Breast epithelium (tissue), 4 donors: ENCODE data around the gene AKR1C3. TPM values are rescaled to one million over a fixed set of nuclear protein-coding genes. Genes with fewer than 3 reads are reported as not detected.
"Not testable (repeated sequence)": the region's sequence is repeated elsewhere in the genome, so short reads cannot be mapped to it uniquely, and the experiment has no call there.

Source experiments
- DNase-seq, 2 donors: peaks; one replicate each; pipeline ENCODE4 v3.0.0-alpha.2; 2019; ENCODE audit warnings: low spot score in 2 of 2
- H3K27ac ChIP-seq, 2 donors: fragments of 200-600 bp; sonication (generic) in 1 of 2; one replicate each; pipeline ENCODE4 v1.5.1; 2016 to 2019; ENCODE audit warnings: mild to moderate bottlenecking in 1 of 2
- H3K27me3 ChIP-seq, 2 donors: fragments of 200-600 bp; sonication (generic) in 1 of 2; one replicate each; pipeline versions ENCODE4 v1.5.1 to v1.6.0; 2017 to 2019; ENCODE audit warnings: control low read depth in 1 of 2, mild to moderate bottlenecking in 1 of 2
- H3K36me3 ChIP-seq: fragments of 200-600 bp; one replicate; pipeline ENCODE4 v1.5.1; 2019
- H3K4me1 ChIP-seq, 2 donors: fragments of 200-600 bp; sonication (generic); one replicate each; pipeline ENCODE4 v1.5.1; 2016 to 2019; ENCODE audit warnings: control low read depth in 1 of 2
- H3K4me3 ChIP-seq, 3 donors: fragments of 200-600 bp; sonication (generic); 1 replicate in 2 of 3; 2 replicates in 1 of 3; pipeline ENCODE4 v1.5.1; 2016 to 2019; ENCODE audit warnings: mild to moderate bottlenecking in 3 of 3, moderate library complexity in 2 of 3
- H3K9me3 ChIP-seq, 2 donors: fragments of 200-600 bp; sonication (generic) in 1 of 2; one replicate each; pipeline ENCODE4 v1.5.1; 2016 to 2019; ENCODE audit warnings: control low read depth in 1 of 2
- POLR2A ChIP-seq: fragments of 450-650 bp; IDR thresholded peaks from one replicate; pipeline ENCODE4 v1.6.1; 2016; ENCODE audit warnings: antibody characterized with exemption, mild to moderate bottlenecking, moderate library complexity
- POLR2AphosphoS5 ChIP-seq, 3 donors: sonication (generic); formaldehyde crosslinking; IDR thresholded peaks; one replicate each; pipeline ENCODE4 v1.6.1; 2017; ENCODE audit warnings: antibody characterized with exemption in 3 of 3
- intact Hi-C: fragments of 100-400 bp; cut with DNase I; formaldehyde crosslinking; loops from one replicate; pipeline ENCODE4 v1.15.1; 2023; ENCODE audit warnings: low total_unique reads
- total RNA-seq, 3 donors: library from RNA; depleted of rRNA; stranded (reverse); fragments of >200 nt; gene quantifications; one replicate each; pipeline ENCODE4 v1.1.0, GENCODE V29; 2016
- TF ChIP-seq, protein P1 (sequence below), 3 donors: fragments of 450-650 bp; IDR thresholded peaks; one replicate each; pipeline ENCODE4 v1.5.1; 2016 to 2017; ENCODE audit warnings: antibody characterized with exemption in 3 of 3, mild to moderate bottlenecking in 3 of 3, moderate library complexity in 3 of 3

The AKR1C3 gene
- total RNA-seq, 3 donors from 2014 or later, result 37.6 to 110 (median 70.8) TPM

DNA sequence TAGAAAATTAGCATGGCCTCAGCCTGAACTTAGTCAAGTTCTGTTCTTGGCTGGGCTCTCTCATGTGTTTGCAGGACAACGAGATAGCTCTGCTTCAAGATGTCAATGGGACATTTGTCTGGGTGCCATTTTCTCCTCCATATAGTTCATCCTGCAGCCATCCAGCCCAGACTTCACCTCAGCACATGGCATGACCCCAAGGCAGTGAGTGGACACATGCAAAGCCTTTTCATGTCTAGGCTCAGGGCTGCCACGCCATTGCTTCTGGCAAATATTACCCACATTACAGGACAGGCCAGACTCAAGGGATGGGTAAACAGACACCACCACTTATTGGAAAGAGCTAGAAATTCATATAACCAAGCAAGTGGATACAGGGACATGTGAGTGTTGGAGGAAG, 9.3 kb downstream of the AKR1C3 start:
- intact Hi-C loops, result no loop called here
- no peaks in the 10 kb centered on the region for H3K36me3 ChIP-seq
- H3K27me3 ChIP-seq, result no peaks in the 10 kb centered on the region
- TF ChIP-seq POLR2A, result no peak
- TF ChIP-seq, protein P1, sequence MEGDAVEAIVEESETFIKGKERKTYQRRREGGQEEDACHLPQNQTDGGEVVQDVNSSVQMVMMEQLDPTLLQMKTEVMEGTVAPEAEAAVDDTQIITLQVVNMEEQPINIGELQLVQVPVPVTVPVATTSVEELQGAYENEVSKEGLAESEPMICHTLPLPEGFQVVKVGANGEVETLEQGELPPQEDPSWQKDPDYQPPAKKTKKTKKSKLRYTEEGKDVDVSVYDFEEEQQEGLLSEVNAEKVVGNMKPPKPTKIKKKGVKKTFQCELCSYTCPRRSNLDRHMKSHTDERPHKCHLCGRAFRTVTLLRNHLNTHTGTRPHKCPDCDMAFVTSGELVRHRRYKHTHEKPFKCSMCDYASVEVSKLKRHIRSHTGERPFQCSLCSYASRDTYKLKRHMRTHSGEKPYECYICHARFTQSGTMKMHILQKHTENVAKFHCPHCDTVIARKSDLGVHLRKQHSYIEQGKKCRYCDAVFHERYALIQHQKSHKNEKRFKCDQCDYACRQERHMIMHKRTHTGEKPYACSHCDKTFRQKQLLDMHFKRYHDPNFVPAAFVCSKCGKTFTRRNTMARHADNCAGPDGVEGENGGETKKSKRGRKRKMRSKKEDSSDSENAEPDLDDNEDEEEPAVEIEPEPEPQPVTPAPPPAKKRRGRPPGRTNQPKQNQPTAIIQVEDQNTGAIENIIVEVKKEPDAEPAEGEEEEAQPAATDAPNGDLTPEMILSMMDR (IDR thresholded peaks at IDR 0.05), result no peak
- TF ChIP-seq POLR2AphosphoS5 (IDR thresholded peaks at IDR 0.05), result no peak
- no peaks in the 10 kb centered on the region for H3K9me3 ChIP-seq
- no peak for DNase-seq
- H3K4me3 ChIP-seq, result no peak overlapping the region
- H3K27ac ChIP-seq, result no peak overlapping the region
- H3K4me1 ChIP-seq, result no peaks in the 10 kb centered on the region

DNA sequence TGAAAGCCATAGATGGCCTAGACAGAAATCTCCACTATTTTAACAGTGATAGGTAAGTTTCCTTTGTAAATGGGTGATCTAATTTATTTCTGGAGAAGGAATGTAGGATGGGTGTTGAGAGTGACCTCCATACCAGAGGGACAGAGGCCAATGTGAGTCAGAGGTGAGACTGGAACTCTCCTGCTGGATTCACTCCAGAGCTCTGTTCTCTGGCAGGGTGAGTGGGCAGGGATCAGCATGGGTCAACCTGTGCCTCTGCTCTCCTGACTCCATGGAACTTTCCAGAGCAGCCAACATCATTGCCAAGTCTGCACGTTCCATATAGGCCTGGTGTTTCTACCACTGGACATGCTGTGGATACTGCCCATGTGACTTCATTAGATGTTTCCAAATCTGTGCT, 11.4 kb downstream of the AKR1C3 start:
- DNase-seq, result no peak
- Histone ChIP-seq H3K4me1 (no peaks in the 10 kb centered on the region), H3K4me3 (no peak overlapping the region), H3K36me3 (no peaks in the 10 kb centered on the region), H3K27ac (no peak overlapping the region), H3K27me3 (no peaks in the 10 kb centered on the region), H3K9me3 (no peaks in the 10 kb centered on the region)
- TF ChIP-seq, protein P1 (IDR thresholded peaks at IDR 0.05), result no peak
- intact Hi-C loops, result no loop called here

DNA sequence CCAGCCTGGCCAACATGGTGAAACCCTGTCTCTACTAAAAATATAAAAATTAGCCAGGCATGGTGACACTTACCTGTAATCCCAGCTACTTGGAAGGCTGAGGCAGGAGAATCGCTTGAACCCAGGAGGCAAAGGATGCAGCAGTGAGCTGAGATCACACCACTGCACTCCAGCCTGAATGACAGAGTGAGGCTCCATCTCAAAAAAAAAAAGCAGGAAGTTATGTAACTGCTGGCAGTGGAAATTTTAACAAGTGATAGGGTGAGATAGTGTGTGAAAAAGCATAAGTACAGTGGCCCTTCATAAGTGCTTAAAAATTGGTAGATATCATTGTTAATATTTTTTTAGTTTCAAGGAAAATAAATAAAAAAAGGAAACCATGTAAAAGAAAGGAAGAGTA, 12.3 kb downstream of the AKR1C3 start:
- TF ChIP-seq, protein P1 (IDR thresholded peaks at IDR 0.05), result no peak
- TF ChIP-seq POLR2AphosphoS5 (IDR thresholded peaks at IDR 0.05) (no peak), POLR2A (no peak)
- Histone ChIP-seq H3K4me1 (no peaks in the 10 kb centered on the region), H3K27ac (no peak overlapping the region), H3K36me3 (no peaks in the 10 kb centered on the region), H3K27me3 (no peaks in the 10 kb centered on the region), H3K9me3 (no peaks in the 10 kb centered on the region), H3K4me3 (no peak overlapping the region)
- no peak for DNase-seq
- intact Hi-C loops, result no loop called here

DNA sequence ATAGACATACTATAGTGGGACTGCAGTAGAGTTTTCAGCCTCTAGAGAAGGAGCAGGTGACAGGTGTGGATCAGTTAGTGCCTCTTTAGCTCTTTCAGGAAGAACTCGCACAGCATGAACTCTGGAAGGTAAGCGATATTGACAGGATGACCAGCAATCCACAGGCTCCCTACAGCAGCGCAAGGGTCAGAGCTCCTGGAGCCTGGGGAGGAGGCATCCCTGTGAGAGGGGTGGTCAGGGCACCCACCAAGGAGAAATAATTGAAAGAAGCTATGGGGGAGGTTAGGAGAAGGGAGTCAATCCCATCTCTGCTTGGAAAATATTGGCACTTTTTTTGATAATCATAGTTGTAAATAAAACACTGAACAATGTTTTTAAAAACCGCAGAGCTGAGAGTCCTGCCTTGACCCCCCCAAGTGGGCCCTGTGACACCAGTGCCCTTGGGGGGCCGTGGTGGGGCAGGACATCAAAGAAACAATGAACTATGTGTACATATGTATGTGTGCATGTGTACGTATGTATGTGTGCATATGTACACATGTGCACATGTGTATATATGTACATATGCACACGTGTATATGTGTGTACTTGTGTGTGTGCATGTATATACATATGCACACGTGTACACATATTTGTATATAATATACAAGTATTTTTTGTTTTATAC, 13.8 kb downstream of the AKR1C3 start:
- Histone ChIP-seq H3K36me3 (no peaks in the 10 kb centered on the region), H3K27ac (no peak overlapping the region)

DNA sequence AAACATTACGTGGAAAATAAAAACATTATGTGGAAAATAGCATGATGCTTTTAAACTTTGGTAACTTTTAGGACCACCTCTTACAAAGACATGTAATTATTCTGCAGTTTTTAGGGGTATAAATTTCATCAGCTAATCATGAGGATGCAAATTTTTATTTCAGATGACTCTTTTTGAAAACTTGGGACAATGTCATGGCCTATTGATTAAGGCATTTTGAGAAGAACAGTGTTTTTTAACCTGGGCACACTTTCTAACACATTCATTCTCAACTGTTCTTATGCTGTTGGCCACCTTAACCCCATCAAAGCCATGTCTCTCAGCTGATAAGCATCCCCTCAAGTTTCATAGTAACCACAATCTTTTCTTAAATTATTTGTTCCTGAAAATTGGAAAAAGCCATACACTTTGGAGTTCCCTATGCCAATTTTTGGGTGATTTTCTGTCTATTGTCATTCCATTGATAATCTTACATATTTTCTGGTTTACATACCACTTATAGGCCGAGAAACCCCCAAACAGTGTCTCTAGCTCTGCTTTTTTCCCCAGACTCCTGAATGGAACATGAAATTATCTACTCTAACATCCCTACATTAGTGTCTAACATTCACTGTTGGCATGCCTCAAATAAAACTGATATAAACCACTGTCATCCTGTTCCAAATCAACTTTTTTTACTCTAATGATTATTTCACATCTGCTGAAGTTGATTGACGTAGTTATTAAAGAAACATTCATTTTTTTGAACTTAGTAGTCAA, 14.6 kb downstream of the AKR1C3 start:
- Histone ChIP-seq H3K9me3 (no peaks in the 10 kb centered on the region), H3K27ac (no peak overlapping the region), H3K36me3 (no peaks in the 10 kb centered on the region), H3K4me3 (no peak overlapping the region), H3K4me1 (no peaks in the 10 kb centered on the region), H3K27me3 (no peaks in the 10 kb centered on the region)
- TF ChIP-seq POLR2A (no peak), POLR2AphosphoS5 (IDR thresholded peaks at IDR 0.05) (no peak)
- TF ChIP-seq, protein P1 (IDR thresholded peaks at IDR 0.05), result no peak
- intact Hi-C loops, result no loop called here
- no peak for DNase-seq

More for the DNA sequence above, 13.8 kb downstream of the AKR1C3 start:
- H3K9me3 ChIP-seq, result no peaks in the 10 kb centered on the region
- TF ChIP-seq POLR2A (no peak), POLR2AphosphoS5 (IDR thresholded peaks at IDR 0.05) (no peak)
- TF ChIP-seq, protein P1 (IDR thresholded peaks at IDR 0.05), result no peak
- no peaks in the 10 kb centered on the region for H3K4me1 ChIP-seq
- intact Hi-C loops, result no loop called here
- H3K4me3 ChIP-seq, result no peak overlapping the region
- no peaks in the 10 kb centered on the region for H3K27me3 ChIP-seq
- no peak for DNase-seq

DNA sequence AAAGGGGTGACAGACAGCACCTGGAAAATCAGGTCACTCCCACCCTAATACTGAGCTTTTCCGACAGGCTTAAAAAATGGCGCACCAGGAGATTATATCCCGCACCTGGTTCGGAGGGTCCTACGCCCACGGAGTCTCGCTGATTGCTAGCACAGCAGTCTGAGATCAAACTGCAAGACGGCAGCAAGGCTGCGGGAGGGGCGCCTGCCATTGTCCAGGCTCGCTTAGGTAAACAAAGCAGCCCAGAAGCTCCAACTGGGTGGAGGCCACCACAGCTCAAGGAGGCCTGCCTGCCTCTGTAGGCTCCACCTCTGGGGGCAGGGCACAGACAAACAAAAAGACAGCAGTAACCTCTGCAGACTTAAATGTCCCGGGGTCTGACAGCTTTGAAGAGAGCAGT, 15.6 kb downstream of the AKR1C3 start:
- DNase-seq, H3K4me3 ChIP-seq, H3K27me3 ChIP-seq, H3K4me1 ChIP-seq, intact Hi-C loops, H3K9me3 ChIP-seq, H3K36me3 ChIP-seq, H3K27ac ChIP-seq: not testable (repeated sequence)
